ENCODE data around the gene EIF4B.

Gene EIF4B

GRCh38 chr12:53057816-53058500 is 51.7 kb downstream of the EIF4B start:
- DNase-seq (ENCODE audit: low read depth): no peak

DNA sequence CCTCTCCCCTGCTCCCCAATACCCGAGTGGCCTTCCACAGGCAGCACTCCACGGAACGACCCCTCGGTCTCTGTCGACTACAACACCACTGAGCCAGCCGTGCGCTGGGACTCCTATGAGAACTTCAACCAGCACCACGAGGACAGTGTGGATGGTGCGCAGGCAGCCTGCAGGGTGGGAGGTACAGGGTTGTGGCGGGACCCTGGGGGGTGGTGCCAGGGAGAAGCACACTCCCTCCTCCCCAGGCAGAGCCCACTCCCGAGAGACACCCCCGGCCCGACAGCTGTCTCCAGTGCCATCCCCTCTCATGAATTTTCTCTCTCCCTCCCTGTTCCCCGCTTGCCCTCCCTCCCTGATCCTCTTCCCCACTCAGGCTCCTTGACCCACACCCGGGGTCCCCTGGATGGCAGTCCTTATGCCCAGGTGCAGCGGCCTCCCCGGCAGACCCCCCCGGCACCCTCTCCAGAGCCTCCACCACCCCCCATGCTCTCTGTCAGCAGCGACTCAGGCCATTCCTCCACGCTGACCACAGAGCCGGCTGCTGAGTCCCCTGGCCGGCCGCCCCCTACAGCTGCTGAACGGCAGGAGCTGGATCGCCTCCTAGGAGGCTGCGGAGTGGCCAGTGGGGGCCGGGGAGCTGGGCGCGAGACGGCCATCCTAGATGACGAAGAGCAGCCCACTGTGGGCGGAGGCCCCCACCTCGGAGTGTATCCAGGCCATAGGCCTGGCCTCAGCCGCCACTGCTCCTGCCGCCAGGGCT is 52.6 kb downstream of the EIF4B start:
- DNase-seq (ENCODE audit: low read depth): no peak

DNA sequence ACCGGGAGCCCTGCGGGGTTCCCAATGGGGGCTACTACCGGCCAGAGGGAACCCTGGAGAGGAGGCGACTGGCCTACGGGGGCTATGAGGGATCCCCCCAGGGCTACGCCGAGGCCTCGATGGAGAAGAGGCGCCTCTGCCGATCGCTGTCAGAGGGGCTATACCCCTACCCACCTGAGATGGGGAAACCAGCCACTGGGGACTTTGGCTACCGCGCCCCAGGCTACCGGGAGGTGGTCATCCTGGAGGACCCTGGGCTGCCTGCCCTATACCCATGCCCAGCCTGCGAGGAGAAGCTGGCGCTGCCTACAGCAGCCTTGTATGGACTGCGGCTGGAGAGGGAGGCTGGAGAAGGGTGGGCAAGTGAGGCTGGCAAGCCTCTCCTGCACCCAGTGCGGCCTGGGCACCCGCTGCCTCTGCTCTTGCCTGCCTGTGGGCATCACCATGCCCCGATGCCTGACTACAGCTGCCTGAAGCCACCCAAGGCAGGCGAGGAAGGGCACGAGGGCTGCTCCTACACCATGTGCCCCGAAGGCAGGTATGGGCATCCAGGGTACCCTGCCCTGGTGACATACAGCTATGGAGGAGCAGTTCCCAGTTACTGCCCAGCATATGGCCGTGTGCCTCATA is 53.3 kb downstream of the EIF4B start:
- no peak for DNase-seq (ENCODE audit: low read depth)

DNA sequence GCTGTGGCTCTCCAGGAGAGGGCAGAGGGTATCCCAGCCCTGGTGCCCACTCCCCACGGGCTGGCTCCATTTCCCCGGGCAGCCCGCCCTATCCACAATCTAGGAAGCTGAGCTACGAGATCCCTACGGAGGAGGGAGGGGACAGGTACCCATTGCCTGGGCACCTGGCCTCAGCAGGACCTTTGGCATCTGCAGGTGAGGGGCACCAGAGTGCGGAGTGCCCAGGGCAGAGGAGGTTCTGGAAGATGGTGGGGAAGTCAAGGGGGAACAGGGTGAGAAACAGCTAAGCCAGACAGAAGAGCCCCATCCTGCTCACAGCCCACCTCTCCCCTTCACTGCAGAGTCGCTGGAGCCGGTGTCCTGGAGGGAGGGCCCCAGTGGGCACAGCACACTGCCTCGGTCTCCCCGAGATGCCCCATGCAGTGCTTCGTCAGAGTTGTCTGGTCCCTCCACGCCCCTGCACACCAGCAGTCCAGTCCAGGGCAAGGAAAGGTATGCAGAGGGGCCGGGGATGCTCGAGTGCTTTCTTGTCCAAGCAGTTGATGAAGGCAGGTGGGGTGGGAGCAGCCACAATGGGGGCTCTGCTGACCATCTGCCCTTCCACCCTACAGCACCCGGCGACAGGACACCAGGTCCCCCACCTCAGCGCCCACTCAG is 53.9 kb downstream of the EIF4B start:
- no peak for DNase-seq (ENCODE audit: low read depth)

- no peak for DNase-seq (ENCODE audit: low read depth)
These were observed 54.5 kb downstream of the EIF4B start for GRCh38 chr12:53060721-53061276.

GRCh38 chr12:53061404-53062010 is 55.3 kb downstream of the EIF4B start:
- no peak for DNase-seq (ENCODE audit: low read depth)

DNA sequence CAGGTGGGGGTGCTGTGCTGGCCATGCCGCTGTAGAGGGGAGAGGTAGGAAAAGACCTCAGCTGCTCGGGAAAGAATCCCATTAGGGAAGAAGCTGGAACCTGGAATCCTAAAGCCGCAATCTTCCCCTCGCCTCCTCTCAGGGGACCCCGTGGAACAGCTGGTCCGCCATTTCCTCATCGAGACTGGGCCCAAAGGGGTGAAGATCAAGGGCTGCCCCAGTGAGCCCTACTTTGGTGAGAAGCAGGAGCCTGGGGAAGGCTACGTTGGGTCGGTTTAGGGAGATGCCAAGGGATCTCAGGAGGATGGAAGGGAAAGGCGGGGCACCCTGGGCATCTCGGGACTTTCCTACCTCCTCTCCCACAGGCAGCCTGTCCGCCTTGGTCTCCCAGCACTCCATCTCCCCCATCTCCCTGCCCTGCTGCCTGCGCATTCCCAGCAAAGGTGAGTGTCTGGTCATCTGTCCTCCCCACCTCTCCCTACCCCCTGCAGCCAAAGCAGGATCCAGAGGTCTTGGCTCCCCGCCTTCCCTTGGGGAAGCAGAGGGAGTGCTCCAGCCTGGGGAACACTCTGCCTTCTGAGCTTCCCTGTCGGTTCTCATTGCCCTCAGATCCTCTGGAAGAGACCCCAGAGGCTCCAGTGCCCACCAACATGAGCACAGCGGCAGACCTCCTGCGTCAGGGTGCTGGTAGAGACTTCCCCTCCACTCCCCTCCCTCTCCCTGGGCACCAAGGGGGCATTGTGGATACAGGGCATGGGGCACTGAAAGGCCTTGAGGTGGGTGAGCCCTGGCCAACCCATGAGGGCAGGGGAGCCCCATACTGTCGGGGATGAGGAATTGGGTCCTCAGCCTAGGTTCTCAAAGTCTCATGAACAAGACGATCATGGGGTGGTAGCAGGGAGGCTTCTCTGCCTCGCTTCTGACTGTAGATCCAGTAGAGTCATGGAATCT is 56.0 kb downstream of the EIF4B start:
- no peak for DNase-seq (ENCODE audit: low read depth)

GRCh38 chr12:53062977-53063707 is 56.9 kb downstream of the EIF4B start:
- no peak for DNase-seq (ENCODE audit: low read depth)

GRCh38 chr12:53063708-53064612 is 57.7 kb downstream of the EIF4B start:
- no peak for DNase-seq (ENCODE audit: low read depth)

DNA sequence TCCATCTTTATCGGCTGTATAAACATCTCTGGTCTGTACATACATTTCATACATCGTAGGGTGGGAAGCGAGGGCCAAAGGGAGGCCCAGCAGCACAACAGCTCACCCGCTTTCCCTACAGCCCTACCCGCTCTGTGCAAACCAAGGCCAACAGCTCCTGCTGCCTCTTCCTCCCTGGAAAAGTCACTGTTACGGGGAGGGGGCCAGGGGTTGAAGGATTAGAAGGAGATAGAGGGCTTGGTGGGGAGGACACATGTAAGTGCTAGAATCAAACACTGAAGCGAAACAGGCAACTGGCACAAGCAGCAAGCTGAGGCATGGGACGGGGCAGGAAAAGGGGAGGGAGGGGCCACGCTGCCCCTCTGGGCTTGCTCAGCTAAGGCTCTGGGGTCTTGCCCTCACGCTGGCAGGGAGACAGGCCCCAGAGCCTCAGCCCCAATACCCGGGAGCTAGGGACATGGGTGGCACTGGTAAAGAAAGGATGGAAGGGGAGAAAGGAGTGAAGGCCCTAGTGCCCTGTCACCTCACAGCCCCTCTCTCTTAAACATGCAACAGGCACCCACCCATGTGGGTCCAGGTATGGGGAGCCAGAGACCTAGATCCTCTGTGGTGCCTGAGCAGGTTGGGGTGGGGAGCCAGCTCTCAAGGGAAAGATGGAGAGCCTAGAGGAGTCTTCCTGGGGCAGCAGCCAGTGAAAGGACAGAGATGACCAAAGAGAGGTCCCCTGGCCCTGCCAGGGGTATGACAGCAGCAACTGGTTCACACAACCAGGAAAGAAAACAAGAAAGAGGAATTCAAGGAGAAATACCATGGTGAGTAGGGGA is 58.6 kb downstream of the EIF4B start:
- no peak for DNase-seq (ENCODE audit: low read depth)

- no peak for DNase-seq (ENCODE audit: low read depth)
These were observed 59.2 kb downstream of the EIF4B start for GRCh38 chr12:53065470-53065869.

- DNase-seq (ENCODE audit: low read depth): peak; percentile 72
These were observed 60.0 kb downstream of the EIF4B start for GRCh38 chr12:53065975-53066931.

DNA sequence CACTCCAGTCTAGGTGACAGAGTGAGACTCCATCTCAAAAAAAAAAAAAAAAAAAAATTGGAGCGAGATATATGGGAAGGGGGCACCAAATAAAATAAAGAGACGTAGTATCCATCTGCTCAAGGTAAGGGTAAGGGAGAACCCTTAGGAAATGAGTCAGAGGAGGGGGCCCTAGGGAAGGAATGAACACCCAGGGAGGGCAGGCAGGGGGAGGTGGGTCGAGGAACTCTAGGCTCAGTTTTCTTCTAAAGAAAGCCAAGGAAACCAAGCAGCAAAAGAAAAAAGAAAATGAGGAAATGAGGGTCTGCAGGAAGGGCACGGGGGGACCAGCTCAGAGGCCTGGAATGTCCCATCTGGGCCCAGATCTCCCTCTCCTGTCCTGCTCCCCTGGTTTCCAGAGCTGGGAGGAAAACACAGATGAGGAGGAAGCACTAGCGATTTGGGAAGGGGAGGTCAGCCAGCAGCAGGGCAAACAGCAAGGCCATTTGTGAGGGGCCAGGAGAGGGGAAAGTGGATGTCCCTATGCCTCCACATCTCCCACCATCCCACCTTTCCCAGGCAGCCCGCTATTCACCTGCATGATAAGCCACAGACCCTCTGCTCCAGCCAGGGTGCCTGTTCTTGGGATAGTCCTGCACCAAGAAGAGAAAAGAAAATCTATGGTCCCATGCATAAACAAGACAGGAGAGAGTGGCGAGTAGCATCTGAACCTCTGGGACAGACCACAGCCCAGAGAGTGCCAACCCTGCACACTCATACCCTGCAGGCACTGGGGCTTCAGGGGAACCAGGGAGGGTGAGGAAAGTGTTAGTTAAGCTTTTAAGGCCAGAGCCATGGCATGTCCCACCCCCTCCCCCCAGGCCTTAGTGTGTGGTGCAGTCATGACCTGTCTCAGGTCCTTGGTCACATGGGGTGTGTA is 61.1 kb downstream of the EIF4B start:
- DNase-seq (ENCODE audit: low read depth): no peak

DNA sequence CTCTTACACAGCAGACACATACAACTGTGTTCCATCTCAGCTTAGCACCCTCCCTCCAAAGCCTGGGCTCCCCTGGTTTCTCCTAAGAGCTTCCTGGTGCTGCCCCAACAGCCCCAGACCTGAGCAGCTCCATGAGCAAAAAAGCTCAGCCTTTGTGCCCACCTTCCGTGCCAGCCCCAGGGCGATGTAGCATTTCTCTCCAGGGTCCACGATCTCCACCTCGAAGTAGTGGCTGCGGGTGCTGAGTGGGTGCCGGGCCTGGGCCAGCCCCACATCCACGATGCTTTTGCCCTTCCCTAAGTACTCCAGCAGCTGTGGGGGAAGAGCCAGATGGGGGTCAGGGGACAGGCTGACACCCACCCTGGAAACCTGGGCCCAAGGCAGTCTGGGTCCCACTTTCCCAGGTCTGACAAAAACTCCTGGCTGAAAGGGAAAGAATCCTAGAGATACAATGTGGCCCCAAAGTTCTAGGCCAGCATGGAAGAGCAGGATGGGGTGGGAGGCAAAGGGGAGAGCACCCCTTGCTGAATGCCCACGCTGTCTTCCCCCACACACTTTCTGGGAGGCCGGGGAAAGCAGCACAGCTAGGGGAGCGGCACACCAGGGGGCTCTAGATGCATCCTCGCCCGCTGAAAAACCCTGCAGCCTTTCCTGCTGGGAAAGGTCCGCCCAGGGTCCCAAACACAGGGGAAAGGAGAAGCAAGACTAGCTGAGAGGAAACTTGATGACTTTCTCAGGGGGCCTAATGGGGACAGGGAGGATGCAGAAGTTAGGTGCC is 61.9 kb downstream of the EIF4B start:
- DNase-seq (ENCODE audit: low read depth): no peak
